K562 (cell line): ENCODE data around the gene RNASEH2A. TPM values are rescaled to one million over a fixed set of nuclear protein-coding genes. Genes with fewer than 3 reads are reported as not detected.

Experiments used
- ARID1B ChIP-seq: fragments of 450-650 bp; IDR thresholded peaks from 2 replicates; pipeline ENCODE4 v1.6.1; 2016; ENCODE audit warnings: antibody characterized with exemption, mild to moderate bottlenecking, inconsistent platforms
- C11orf30 ChIP-seq: fragments of 450-650 bp; IDR thresholded peaks from 2 replicates; pipeline ENCODE4 v1.6.1; 2016; ENCODE audit warnings: low read depth, mild to moderate bottlenecking
- HDGF ChIP-seq: fragments of 450-650 bp; IDR thresholded peaks from 2 replicates; pipeline ENCODE4 v1.6.1; 2016
- HNRNPH1 ChIP-seq: fragments of 200-400 bp; formaldehyde crosslinking; optimal IDR thresholded peaks from 2 replicates; pipeline ENCODE3; 2017; ENCODE audit warnings: low read depth, mild to moderate bottlenecking, low read length, moderate library complexity
- IFI16 ChIP-seq: fragments of 250-450 bp; sonication (Bioruptor Pico); IDR thresholded peaks from 2 replicates; pipeline ENCODE4 v2.1.2; 2022; ENCODE audit warnings: mild to moderate bottlenecking, inconsistent platforms
- KAT8 ChIP-seq: fragments of 450-650 bp; IDR thresholded peaks from 2 replicates; pipeline ENCODE4 v1.6.1; 2016; ENCODE audit warnings: low read depth, mild to moderate bottlenecking
- LEF1 ChIP-seq: fragments of 450-650 bp; IDR thresholded peaks from 2 replicates; pipeline ENCODE4 v1.6.1; 2016; ENCODE audit warnings: mild to moderate bottlenecking
- MIER1 ChIP-seq: fragments of 450-650 bp; IDR thresholded peaks from 2 replicates; pipeline ENCODE4 v1.6.1; 2016; ENCODE audit warnings: antibody characterized with exemption, mild to moderate bottlenecking, low read depth
- NCOA4 ChIP-seq: fragments of 450-650 bp; IDR thresholded peaks from 2 replicates; pipeline ENCODE4 v1.6.1; 2018; ENCODE audit warnings: mild to moderate bottlenecking; ENCODE audit not compliant: partially characterized antibody
- PPARD ChIP-seq: fragments of 250-450 bp; sonication (Bioruptor Pico); IDR thresholded peaks from 2 replicates; pipeline ENCODE4 v1.8.0; 2022; ENCODE audit warnings: inconsistent platforms, mild to moderate bottlenecking, moderate library complexity
- RCOR1 ChIP-seq, 2 experiments: IDR thresholded peaks; 2 replicates each; pipeline ENCODE4 v1.6.1; 2012; ENCODE audit warnings: low read depth in 2 of 2, low read length in 2 of 2, borderline replicate concordance in 1 of 2, improper control_type of control experiment in 1 of 2
- SIX5 ChIP-seq, 2 experiments: IDR thresholded peaks; 2 replicates each; pipeline ENCODE4 v1.6.1; 2011; ENCODE audit warnings: low read length in 2 of 2, borderline replicate concordance in 1 of 2, low read depth in 1 of 2, mild to moderate bottlenecking in 1 of 2, moderate library complexity in 1 of 2; ENCODE audit not compliant: insufficient read depth in 1 of 2
- TCF3 ChIP-seq: sonication (generic); formaldehyde crosslinking; IDR thresholded peaks from 2 replicates; pipeline ENCODE4 v1.4.0; 2020; ENCODE audit warnings: mild to moderate bottlenecking, missing genetic modification reagents
- TRIM24 ChIP-seq, 2 experiments: fragments of 450-650 bp; IDR thresholded peaks; 2 replicates each; pipeline ENCODE4 v1.6.1; 2016
- ZKSCAN3 ChIP-seq: fragments of 250-450 bp; sonication (Bioruptor Pico); IDR thresholded peaks from 2 replicates; pipeline ENCODE4 v1.4.0; 2020
- ZNF23 ChIP-seq: fragments of 250-450 bp; sonication (Bioruptor Pico); IDR thresholded peaks from 2 replicates; pipeline ENCODE4 v1.4.0; 2020; ENCODE audit warnings: mild to moderate bottlenecking
- ZNF592 ChIP-seq: fragments of 450-650 bp; IDR thresholded peaks from 2 replicates; pipeline ENCODE4 v1.6.1; 2017; ENCODE audit warnings: antibody characterized with exemption, mild to moderate bottlenecking
- ZNF77 ChIP-seq: fragments of 250-450 bp; sonication (Bioruptor Pico); IDR thresholded peaks from 2 replicates; pipeline ENCODE4 v1.5.0; 2020
- ZNF778 ChIP-seq: fragments of 450-650 bp; formaldehyde crosslinking; IDR thresholded peaks from 2 replicates; pipeline ENCODE4 v1.4.0; 2020; ENCODE audit warnings: mild to moderate bottlenecking, moderate library complexity
- polyA plus RNA-seq, 8 experiments: library from polyadenylated mRNA; depleted of rRNA in 4 of 8; stranded (reverse) in 5 of 8; unstranded in 3 of 8; fragments of >200 nt; fragmentation: Nextera tagmentation in 2 of 8; fragmentation: Illumina TruSeq in 1 of 8; extraction: Ambion mirVana in 2 of 8; extraction: Trizol in 1 of 8; gene quantifications; 2 replicates each; pipeline versions ENCODE4 v1.2.1 to v1.2.3, GENCODE V29; 2011 to 2014; ENCODE audit warnings: inconsistent platforms in 1 of 8, missing spikeins in 1 of 8
- total RNA-seq, 7 experiments: library from RNA; depleted of rRNA in 6 of 7; stranded (reverse); fragments of >200 nt in 6 of 7; fragmentation: Illumina TruSeq in 2 of 7; extraction: Trizol in 2 of 7; gene quantifications; 2 replicates each; pipeline versions ENCODE4 v1.2.1 to v1.2.3, GENCODE V29; 2011 to 2021; ENCODE audit warnings: low replicate concordance in 1 of 7
- TF ChIP-seq, protein P1 (sequence below): fragments of 450-650 bp; formaldehyde crosslinking; IDR thresholded peaks from 2 replicates; pipeline ENCODE4 v1.4.0; 2022; ENCODE audit warnings: missing genetic modification characterization
- TF ChIP-seq, protein P2 (sequence below): fragments of 250-450 bp; sonication (Bioruptor Pico); IDR thresholded peaks from 2 replicates; pipeline ENCODE4 v1.5.1; 2021; ENCODE audit warnings: mild to moderate bottlenecking
- TF ChIP-seq, protein P3 (sequence below): sonication (generic); formaldehyde crosslinking; IDR thresholded peaks from 2 replicates; pipeline ENCODE4 v1.8.1; 2023; ENCODE audit warnings: mild to moderate bottlenecking, missing genetic modification reagents

The RNASEH2A gene
- total and polyA plus RNA-seq, 9 of the 15 experiments (the other 6 are each of a cell fraction or from before 2014, with no cell fraction given), result 22.3 to 78.0 (median 61.7) TPM

GRCh38 chr19:12784394-12784870, 22.0 kb upstream of the RNASEH2A start (continued):
- TF ChIP-seq, protein P1, sequence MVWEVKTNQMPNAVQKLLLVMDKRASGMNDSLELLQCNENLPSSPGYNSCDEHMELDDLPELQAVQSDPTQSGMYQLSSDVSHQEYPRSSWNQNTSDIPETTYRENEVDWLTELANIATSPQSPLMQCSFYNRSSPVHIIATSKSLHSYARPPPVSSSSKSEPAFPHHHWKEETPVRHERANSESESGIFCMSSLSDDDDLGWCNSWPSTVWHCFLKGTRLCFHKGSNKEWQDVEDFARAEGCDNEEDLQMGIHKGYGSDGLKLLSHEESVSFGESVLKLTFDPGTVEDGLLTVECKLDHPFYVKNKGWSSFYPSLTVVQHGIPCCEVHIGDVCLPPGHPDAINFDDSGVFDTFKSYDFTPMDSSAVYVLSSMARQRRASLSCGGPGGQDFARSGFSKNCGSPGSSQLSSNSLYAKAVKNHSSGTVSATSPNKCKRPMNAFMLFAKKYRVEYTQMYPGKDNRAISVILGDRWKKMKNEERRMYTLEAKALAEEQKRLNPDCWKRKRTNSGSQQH (CRISPR knock-in tag), result no peak
- TF ChIP-seq ZNF77 (CRISPR knock-in tag) (no peak), C11orf30 (no peak), KAT8 (no peak), ZNF23 (CRISPR knock-in tag) (no peak), HNRNPH1 (no peak), SIX5 (IDR thresholded peaks at IDR 0.05; ENCODE audit: borderline replicate concordance in 1 of 2, insufficient read depth in 1 of 2, low read depth in 1 of 2, low read length in 2 of 2) (no peak), ZNF778 (CRISPR knock-in tag) (no peak), PPARD (CRISPR knock-in tag) (no peak), ARID1B (peak; percentile 98), ZNF592 (peak; percentile 72; the same call in 1 of the 2 replicates), TCF3 (CRISPR knock-in tag) (peak; percentile 98), LEF1 (peak; percentile 91), ZKSCAN3 (CRISPR knock-in tag) (no peak), TRIM24 (IDR thresholded peaks at IDR 0.05) (peak; percentile 82 to 91), HDGF (peak; percentile 94; the same call in 1 of the 2 replicates), MIER1 (peak; percentile 51), IFI16 (CRISPR knock-in tag) (no peak), RCOR1 (IDR thresholded peaks at IDR 0.05; ENCODE audit: borderline replicate concordance in 1 of 2, low read depth in 2 of 2, low read length in 2 of 2) (peak in 1 of 2 experiments; percentile 80; a peak in 2 of 4 replicates), NCOA4 (no peak)
- TF ChIP-seq, protein P2, sequence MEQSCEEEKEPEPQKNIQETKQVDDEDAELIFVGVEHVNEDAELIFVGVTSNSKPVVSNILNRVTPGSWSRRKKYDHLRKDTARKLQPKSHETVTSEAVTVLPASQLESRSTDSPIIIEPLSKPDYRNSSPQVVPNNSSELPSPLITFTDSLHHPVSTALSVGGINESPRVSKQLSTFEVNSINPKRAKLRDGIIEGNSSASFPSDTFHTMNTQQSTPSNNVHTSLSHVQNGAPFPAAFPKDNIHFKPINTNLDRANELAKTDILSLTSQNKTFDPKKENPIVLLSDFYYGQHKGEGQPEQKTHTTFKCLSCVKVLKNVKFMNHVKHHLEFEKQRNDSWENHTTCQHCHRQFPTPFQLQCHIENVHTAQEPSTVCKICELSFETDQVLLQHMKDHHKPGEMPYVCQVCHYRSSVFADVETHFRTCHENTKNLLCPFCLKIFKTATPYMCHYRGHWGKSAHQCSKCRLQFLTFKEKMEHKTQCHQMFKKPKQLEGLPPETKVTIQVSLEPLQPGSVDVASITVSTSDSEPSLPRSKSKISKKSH (CRISPR knock-in tag), result no peak
- TF ChIP-seq, protein P3, sequence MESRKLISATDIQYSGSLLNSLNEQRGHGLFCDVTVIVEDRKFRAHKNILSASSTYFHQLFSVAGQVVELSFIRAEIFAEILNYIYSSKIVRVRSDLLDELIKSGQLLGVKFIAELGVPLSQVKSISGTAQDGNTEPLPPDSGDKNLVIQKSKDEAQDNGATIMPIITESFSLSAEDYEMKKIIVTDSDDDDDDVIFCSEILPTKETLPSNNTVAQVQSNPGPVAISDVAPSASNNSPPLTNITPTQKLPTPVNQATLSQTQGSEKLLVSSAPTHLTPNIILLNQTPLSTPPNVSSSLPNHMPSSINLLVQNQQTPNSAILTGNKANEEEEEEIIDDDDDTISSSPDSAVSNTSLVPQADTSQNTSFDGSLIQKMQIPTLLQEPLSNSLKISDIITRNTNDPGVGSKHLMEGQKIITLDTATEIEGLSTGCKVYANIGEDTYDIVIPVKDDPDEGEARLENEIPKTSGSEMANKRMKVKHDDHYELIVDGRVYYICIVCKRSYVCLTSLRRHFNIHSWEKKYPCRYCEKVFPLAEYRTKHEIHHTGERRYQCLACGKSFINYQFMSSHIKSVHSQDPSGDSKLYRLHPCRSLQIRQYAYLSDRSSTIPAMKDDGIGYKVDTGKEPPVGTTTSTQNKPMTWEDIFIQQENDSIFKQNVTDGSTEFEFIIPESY (CRISPR knock-in tag), result 0 out of 2 replicates have a peak, but pooled peaks have one; percentile 28
